ENCODE data around the gene MMD2.
"Not testable (repeated sequence)": the region's sequence is repeated elsewhere in the genome, so short reads cannot be mapped to it uniquely, and the experiment has no call there.

Gene MMD2, protein sequence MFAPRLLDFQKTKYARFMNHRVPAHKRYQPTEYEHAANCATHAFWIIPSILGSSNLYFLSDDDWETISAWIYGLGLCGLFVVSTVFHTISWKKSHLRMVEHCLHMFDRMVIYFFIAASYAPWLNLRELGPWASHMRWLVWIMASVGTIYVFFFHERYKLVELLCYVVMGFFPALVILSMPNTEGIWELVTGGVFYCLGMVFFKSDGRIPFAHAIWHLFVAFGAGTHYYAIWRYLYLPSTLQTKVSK

GRCh38 chr7:4958477-4959301 is at the start of gene MMD2:
TSS of gene MMD2 (minus strand) at chr7:4959187. CDS start at chr7:4959017, 170 bp downstream.
- H3K9me3 Mint-ChIP-seq = peaks cover 3% of the 10 kb centered on the region
- ATAC-seq (ENCODE audit: low read depth) = no peak
- H3K36me3 Mint-ChIP-seq = no peaks in the 10 kb centered on the region
- H3K4me1 Mint-ChIP-seq = no peaks in the 10 kb centered on the region
- no peak for DNase-seq (ENCODE audit: low spot score in 2 of 2)
- H3K4me3 Mint-ChIP-seq = peak within 1 kb of the TSS; percentile 67
- peaks cover 26% of the 10 kb centered on the region for H3K27me3 Mint-ChIP-seq
- no peak within 1 kb of the TSS for H3K27ac Mint-ChIP-seq

- Mint-ChIP-seq H3K27me3 (no peaks in the 10 kb centered on the region), H3K4me3 (no peak overlapping the region), H3K36me3 (peaks cover 46% of the 10 kb centered on the region), H3K4me1 (no peaks in the 10 kb centered on the region), H3K27ac (no peak overlapping the region), H3K9me3 (peaks cover 4% of the 10 kb centered on the region)
- ATAC-seq (ENCODE audit: low read depth) = no peak
- no peak for DNase-seq (ENCODE audit: low spot score in 2 of 2)
Observed at GRCh38 chr7:5005066-5005465, 46.1 kb upstream of the MMD2 start.

DNA sequence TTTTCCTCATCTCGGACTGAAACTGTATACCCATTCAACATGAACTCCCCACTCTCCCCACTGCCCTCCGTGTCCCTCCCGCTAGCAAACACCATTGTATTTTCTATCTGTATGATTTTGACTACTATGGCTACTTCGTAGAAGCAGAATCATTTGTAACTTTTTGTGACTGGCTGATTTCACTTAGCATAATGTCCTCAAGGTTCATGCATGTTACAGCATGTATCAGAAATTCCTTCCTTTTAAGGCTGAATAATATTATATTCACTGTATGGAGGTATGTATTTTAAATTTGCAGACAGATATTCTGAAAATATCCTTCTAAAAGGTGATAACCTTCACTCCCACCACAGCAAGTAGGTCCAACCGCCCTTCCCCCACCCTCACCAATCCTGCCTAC is 42.9 kb upstream of the MMD2 start:
- no peak overlapping the region for H3K4me3 Mint-ChIP-seq
- peaks cover 46% of the 10 kb centered on the region for H3K36me3 Mint-ChIP-seq
- peaks cover 3% of the 10 kb centered on the region for H3K4me1 Mint-ChIP-seq
- no peaks in the 10 kb centered on the region for H3K27me3 Mint-ChIP-seq
- H3K9me3 Mint-ChIP-seq = no peaks in the 10 kb centered on the region
- DNase-seq (ENCODE audit: low spot score in 2 of 2) (no peak), ATAC-seq (ENCODE audit: low read depth) (no peak)
- H3K27ac Mint-ChIP-seq = no peak overlapping the region

DNA sequence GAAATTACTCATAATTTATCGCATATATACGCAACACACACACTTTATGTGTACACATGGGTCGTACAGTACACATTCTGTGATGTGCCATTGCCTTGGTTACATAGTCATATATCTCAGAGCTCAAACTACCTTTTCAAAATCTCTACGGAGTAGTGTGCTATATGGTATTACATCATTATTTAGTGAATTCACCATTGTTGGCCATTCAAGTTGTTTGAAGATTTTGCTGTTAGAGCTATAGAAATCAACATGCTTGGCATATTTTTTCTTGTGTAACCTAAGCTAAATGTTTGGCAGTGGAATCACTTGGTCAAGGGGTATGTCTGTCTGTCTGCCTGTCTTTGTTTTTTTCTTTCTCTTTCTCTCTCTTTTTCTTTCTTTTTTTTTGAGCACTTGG is 42.0 kb upstream of the MMD2 start:
- no peaks in the 10 kb centered on the region for H3K9me3 Mint-ChIP-seq
- no peaks in the 10 kb centered on the region for H3K27me3 Mint-ChIP-seq
- peaks cover 3% of the 10 kb centered on the region for H3K4me1 Mint-ChIP-seq
- DNase-seq (ENCODE audit: low spot score in 2 of 2) (no peak), ATAC-seq (ENCODE audit: low read depth) (no peak)
- peaks cover 49% of the 10 kb centered on the region for H3K36me3 Mint-ChIP-seq
- H3K27ac Mint-ChIP-seq = peak overlapping the region; percentile 7
- H3K4me3 Mint-ChIP-seq = no peak overlapping the region

- no peak for DNase-seq (ENCODE audit: low spot score in 2 of 2)
- Mint-ChIP-seq H3K4me1 (peaks cover 3% of the 10 kb centered on the region), H3K4me3 (no peak overlapping the region), H3K27ac (no peak overlapping the region), H3K9me3 (no peaks in the 10 kb centered on the region), H3K36me3 (peaks cover 50% of the 10 kb centered on the region), H3K27me3 (no peaks in the 10 kb centered on the region)
- ATAC-seq (ENCODE audit: low read depth) = no peak
Observed at GRCh38 chr7:4999369-4999950, 40.5 kb upstream of the MMD2 start.

DNA sequence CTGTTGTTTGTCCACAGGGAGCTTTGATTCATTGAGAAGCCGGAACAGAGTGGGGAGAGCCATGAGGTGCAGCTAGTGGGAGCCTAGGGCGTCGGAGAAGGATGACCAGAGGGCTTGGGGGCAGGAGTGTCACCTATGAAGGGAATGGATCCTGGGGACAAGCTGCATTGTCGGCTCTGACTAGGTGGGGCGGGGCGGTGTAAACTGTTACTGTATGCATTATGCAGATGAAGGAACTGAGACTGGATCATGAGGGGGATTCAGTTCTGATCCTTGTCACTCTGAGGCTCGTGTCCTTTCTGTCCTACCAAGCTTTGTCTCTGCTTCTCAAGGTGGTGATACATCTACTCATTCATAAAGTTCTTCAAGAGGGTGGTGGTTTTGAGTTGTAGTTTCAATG is 39.9 kb upstream of the MMD2 start:
- peaks cover 3% of the 10 kb centered on the region for H3K4me1 Mint-ChIP-seq
- H3K9me3 Mint-ChIP-seq = no peaks in the 10 kb centered on the region
- no peak overlapping the region for H3K4me3 Mint-ChIP-seq
- no peak for ATAC-seq (ENCODE audit: low read depth)
- peaks cover 46% of the 10 kb centered on the region for H3K36me3 Mint-ChIP-seq
- DNase-seq (ENCODE audit: low spot score in 2 of 2) = no peak
- H3K27me3 Mint-ChIP-seq = no peaks in the 10 kb centered on the region
- peak overlapping the region; percentile 4 for H3K27ac Mint-ChIP-seq

GRCh38 chr7:4998244-4998643 is 39.3 kb upstream of the MMD2 start:
- H3K27me3 Mint-ChIP-seq = no peaks in the 10 kb centered on the region
- no peak for ATAC-seq (ENCODE audit: low read depth)
- H3K9me3 Mint-ChIP-seq = no peaks in the 10 kb centered on the region
- H3K36me3 Mint-ChIP-seq = peaks cover 44% of the 10 kb centered on the region
- H3K4me3 Mint-ChIP-seq = no peak overlapping the region
- peak overlapping the region; percentile 4 for H3K27ac Mint-ChIP-seq
- DNase-seq (ENCODE audit: low spot score in 2 of 2) = no peak
- H3K4me1 Mint-ChIP-seq = peaks cover 3% of the 10 kb centered on the region

- H3K27ac Mint-ChIP-seq = no peak overlapping the region
- ATAC-seq (ENCODE audit: low read depth) = no peak
- H3K36me3 Mint-ChIP-seq = peaks cover 45% of the 10 kb centered on the region
- H3K27me3 Mint-ChIP-seq = no peaks in the 10 kb centered on the region
- no peaks in the 10 kb centered on the region for H3K9me3 Mint-ChIP-seq
- no peak overlapping the region for H3K4me3 Mint-ChIP-seq
- peaks cover 3% of the 10 kb centered on the region for H3K4me1 Mint-ChIP-seq
- no peak for DNase-seq (ENCODE audit: low spot score in 2 of 2)
Observed at GRCh38 chr7:4996696-4997222, 37.8 kb upstream of the MMD2 start.

GRCh38 chr7:4995429-4995969 is 36.5 kb upstream of the MMD2 start:
- Mint-ChIP-seq H3K27me3 (no peaks in the 10 kb centered on the region), H3K4me3 (no peak overlapping the region), H3K36me3 (peaks cover 41% of the 10 kb centered on the region), H3K9me3 (no peaks in the 10 kb centered on the region), H3K27ac (no peak overlapping the region), H3K4me1 (peaks cover 3% of the 10 kb centered on the region)
- ATAC-seq (ENCODE audit: low read depth) = no peak
- DNase-seq (ENCODE audit: low spot score in 2 of 2) = no peak

- H3K4me3 Mint-ChIP-seq = no peak overlapping the region
- no peaks in the 10 kb centered on the region for H3K27me3 Mint-ChIP-seq
- H3K9me3 Mint-ChIP-seq = no peaks in the 10 kb centered on the region
- no peak overlapping the region for H3K27ac Mint-ChIP-seq
- peaks cover 39% of the 10 kb centered on the region for H3K36me3 Mint-ChIP-seq
- no peak for DNase-seq (ENCODE audit: low spot score in 2 of 2)
- ATAC-seq (ENCODE audit: low read depth) = no peak
- peaks cover 2% of the 10 kb centered on the region for H3K4me1 Mint-ChIP-seq
Observed at GRCh38 chr7:4993471-4993870, 34.5 kb upstream of the MMD2 start.

GRCh38 chr7:4982741-4983140 is 23.8 kb upstream of the MMD2 start:
- H3K27ac Mint-ChIP-seq = peak overlapping the region; percentile 57
- peaks cover 34% of the 10 kb centered on the region for H3K36me3 Mint-ChIP-seq
- ATAC-seq (ENCODE audit: low read depth) = peak; percentile 100

GRCh38 chr7:4981295-4981890 is 22.4 kb upstream of the MMD2 start:
- H3K27ac Mint-ChIP-seq; DNase-seq (ENCODE audit: low spot score in 2 of 2); H3K9me3 Mint-ChIP-seq; H3K27me3 Mint-ChIP-seq; ATAC-seq (ENCODE audit: low read depth); H3K4me3 Mint-ChIP-seq: not testable (repeated sequence)
- Mint-ChIP-seq H3K36me3 (peaks cover 28% of the 10 kb centered on the region), H3K4me1 (peaks cover 14% of the 10 kb centered on the region)

More at GRCh38 chr7:4982741-4983140, 23.8 kb upstream of the MMD2 start:
- H3K27me3 Mint-ChIP-seq; H3K9me3 Mint-ChIP-seq; DNase-seq (ENCODE audit: low spot score in 2 of 2): not testable (repeated sequence)
- Mint-ChIP-seq H3K4me3 (peak overlapping the region; percentile 24), H3K4me1 (peaks cover 14% of the 10 kb centered on the region)

DNA sequence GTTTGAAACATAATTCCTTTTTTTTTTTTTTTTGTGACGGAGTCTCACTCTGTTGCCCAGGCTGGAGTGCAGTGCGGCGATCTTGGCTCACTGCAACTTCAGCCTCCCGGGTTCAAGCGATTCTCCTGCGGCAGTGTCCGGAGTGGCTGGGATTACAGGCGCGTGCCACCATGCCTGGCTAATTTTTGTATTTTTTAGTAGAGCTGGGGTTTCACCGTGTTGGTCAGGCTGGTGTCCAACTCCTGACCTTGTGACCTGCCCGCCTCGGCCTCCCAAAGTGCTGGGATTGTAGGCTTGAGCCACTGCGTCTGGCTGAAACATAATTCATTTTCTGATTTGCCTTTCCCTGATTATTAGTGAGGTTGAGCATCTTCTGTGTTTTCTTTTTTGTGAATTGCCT is 16.6 kb upstream of the MMD2 start:
- ATAC-seq (ENCODE audit: low read depth) = not testable (repeated sequence)

More for the DNA sequence above, 16.6 kb upstream of the MMD2 start:
- H3K4me1 Mint-ChIP-seq = peaks cover 16% of the 10 kb centered on the region
- DNase-seq (ENCODE audit: low spot score in 2 of 2); H3K36me3 Mint-ChIP-seq; H3K9me3 Mint-ChIP-seq; H3K27ac Mint-ChIP-seq; H3K27me3 Mint-ChIP-seq: not testable (repeated sequence)
- peak overlapping the region; percentile 34 for H3K4me3 Mint-ChIP-seq

Measured in memory B cell (primary cell).